ENCODE measurements around the gene KLF16.

- TF ChIP-seq ARNT (IDR thresholded peaks at IDR 0.05) (no peak), SP1 (IDR thresholded peaks at IDR 0.05) (no peak), TARDBP (IDR thresholded peaks at IDR 0.05) (no peak), FOXA1 (IDR thresholded peaks at IDR 0.05) (no peak), BHLHE40 (IDR thresholded peaks at IDR 0.05; ENCODE audit: borderline replicate concordance) (no peak), LEF1 (IDR thresholded peaks at IDR 0.05; ENCODE audit: borderline replicate concordance) (no peak), ELF4 (IDR thresholded peaks at IDR 0.05) (no peak), PKNOX1 (IDR thresholded peaks at IDR 0.05) (no peak), NFRKB (IDR thresholded peaks at IDR 0.05) (no peak)
Measured at GRCh38 chr19:1911098-1911497, 47.7 kb upstream of the KLF16 start.
